Right lobe of liver (tissue), 4 donors: Measurements from ENCODE around the gene IGSF9.

ENCODE experiments used
- CTCF ChIP-seq, 4 donors: fragments of 200-600 bp in 3 of 4; fragments of 450-650 bp in 1 of 4; IDR thresholded peaks; one replicate each; pipeline versions ENCODE4 v1.5.1 to v1.8.0; 2016 to 2022; ENCODE audit warnings: antibody characterized with exemption in 4 of 4, mild to moderate bottlenecking in 2 of 4
- POLR2A ChIP-seq: fragments of 450-650 bp; IDR thresholded peaks from one replicate; pipeline ENCODE4 v1.6.1; 2017; ENCODE audit warnings: antibody characterized with exemption, mild to moderate bottlenecking
- donor health status: DM: no; HTN: no; CAD: no.
- donor health status: DM: no; HTN: no; CAD: no.
- donor health status: DM: no; HTN: yes; CAD: no.

GRCh38 chr1:159940006-159940620, 5.3 kb downstream of the IGSF9 start:
- TF ChIP-seq CTCF (IDR thresholded peaks at IDR 0.05), result no peak
- TF ChIP-seq POLR2A, result no peak
